Fibroblast of lung (primary cell): Measurements from ENCODE around the gene GOLPH3L. TPM values are rescaled to one million over a fixed set of nuclear protein-coding genes. Genes with fewer than 3 reads are reported as not detected.

Source experiments
- DNase-seq, 2 donors: peaks; one replicate each; pipeline versions ENCODE4 v3.0.0 to v3.0.0-alpha.2; 2010; ENCODE audit warnings: low read depth in 2 of 2
- H2AFZ ChIP-seq: 2 replicates; pipeline ENCODE4 v1.5.1; 2012; ENCODE audit warnings: low read length, control low read depth, inconsistent platforms
- H3K27ac ChIP-seq: 2 replicates; pipeline ENCODE4 v1.5.1; 2011; ENCODE audit warnings: low read length, control low read depth; ENCODE audit not compliant: insufficient read depth
- H3K27me3 ChIP-seq: 2 replicates; pipeline ENCODE4 v1.5.1; 2011; ENCODE audit warnings: mild to moderate bottlenecking, low read length; ENCODE audit not compliant: control insufficient read depth, insufficient read depth
- H3K36me3 ChIP-seq: 2 replicates; pipeline ENCODE4 v1.5.1; 2011; ENCODE audit warnings: low read length; ENCODE audit not compliant: control insufficient read depth, insufficient read depth
- H3K4me1 ChIP-seq: 2 replicates; pipeline ENCODE4 v1.5.1; 2011; ENCODE audit warnings: low read length; ENCODE audit not compliant: control insufficient read depth, insufficient read depth; ENCODE audit errors: extremely low read depth
- H3K4me2 ChIP-seq: 2 replicates; pipeline ENCODE4 v1.5.1; 2011; ENCODE audit warnings: low read length, control low read depth; ENCODE audit not compliant: insufficient read depth; ENCODE audit errors: extremely low read depth
- H3K4me3 ChIP-seq, 4 experiments: fragments of 200-600 bp in 1 of 4; sonication (generic) in 1 of 4; replicated peaks in 1 of 4; 2 replicates each; pipeline ENCODE4 v1.5.1; 2011 to 2016; ENCODE audit warnings: low read length in 4 of 4, low read depth in 3 of 4, mild to moderate bottlenecking in 3 of 4, control low read depth in 2 of 4, inconsistent platforms in 1 of 4, mixed read lengths in 1 of 4; ENCODE audit not compliant: insufficient read depth in 1 of 4; ENCODE audit errors: control extremely low read depth in 1 of 4
- H3K79me2 ChIP-seq: 2 replicates; pipeline ENCODE4 v1.5.1; 2012; ENCODE audit warnings: mild to moderate bottlenecking, low read length, inconsistent platforms; ENCODE audit not compliant: control insufficient read depth, insufficient read depth
- H3K9ac ChIP-seq: 2 replicates; pipeline ENCODE4 v1.5.1; 2011; ENCODE audit warnings: mild to moderate bottlenecking, low read length, control low read depth; ENCODE audit not compliant: insufficient read depth
- H3K9me3 ChIP-seq: 2 replicates; pipeline ENCODE4 v1.5.1; 2012; ENCODE audit warnings: low read depth, low read length; ENCODE audit not compliant: control insufficient read depth, insufficient read depth
- H4K20me1 ChIP-seq: 2 replicates; pipeline ENCODE4 v1.5.1; 2011; ENCODE audit warnings: low read length; ENCODE audit not compliant: control insufficient read depth, insufficient read depth; ENCODE audit errors: extremely low read depth
- CTCF ChIP-seq, 2 donors: IDR thresholded peaks in 1 of 2; conservative IDR thresholded peaks in 1 of 2; 1 replicate in 1 of 2; 2 replicates in 1 of 2; pipeline ENCODE4 v1.5.1; 2011 to 2012; ENCODE audit warnings: low read length in 2 of 2, control low read depth in 1 of 2, inconsistent platforms in 1 of 2, low read depth in 1 of 2, mild to moderate bottlenecking in 1 of 2
- EZH2 ChIP-seq: IDR thresholded peaks from 2 replicates; pipeline ENCODE4 v1.5.1; 2012; ENCODE audit warnings: low read length, control low read depth, mild to moderate bottlenecking; ENCODE audit errors: missing control alignments
- polyA plus RNA-seq, 2 donors: library from polyadenylated mRNA; depleted of rRNA in 1 of 2; stranded (reverse) in 1 of 2; unstranded in 1 of 2; fragments of >200 nt; gene quantifications; 2 replicates each; pipeline ENCODE4 v1.2.1, GENCODE V29; 2011 to 2012; ENCODE audit warnings: missing spikeins in 1 of 2
- total RNA-seq: library from RNA; depleted of rRNA; stranded (reverse); fragments of >200 nt; gene quantifications from 2 replicates; pipeline ENCODE4 v1.2.1, GENCODE V29; 2014

GOLPH3L gene
- total and polyA plus RNA-seq, 2 donors (not counting 1 experiment from before 2014, with no cell fraction given) = 11.1 to 28.7 TPM

- Histone ChIP-seq H3K36me3 (no peaks in the 10 kb centered on the region), H3K4me1 (no peaks in the 10 kb centered on the region), H3K27ac (peak overlapping the region; percentile 56), H3K9me3 (no peaks in the 10 kb centered on the region), H3K4me2 (peak overlapping the region; percentile 93), H3K27me3 (no peaks in the 10 kb centered on the region), H3K79me2 (peaks cover 4% of the 10 kb centered on the region), H2AFZ (peak overlapping the region; percentile 70), H4K20me1 (no peaks in the 10 kb centered on the region), H3K9ac (peak overlapping the region; percentile 29), H3K4me3 (peak overlapping the region; percentile 64 to 88 (median 80))
- TF ChIP-seq EZH2 (no peak), CTCF (conservative IDR thresholded peaks at IDR 0.05 in 1 of 2, IDR thresholded peaks at IDR 0.05 in 1 of 2; ENCODE audit: low read depth in 1 of 2, low read length in 2 of 2) (no peak)
- peak in 1 of 2 donors; percentile 5 for DNase-seq
These were observed 364 bp downstream of the GOLPH3L start for GRCh38 chr1:150696590-150696989.

GRCh38 chr1:150696162-150696561 is 792 bp downstream of the GOLPH3L start:
- no peaks in the 10 kb centered on the region for H3K9me3 ChIP-seq

GRCh38 chr1:150695561-150695960 is 1.4 kb downstream of the GOLPH3L start:
- Histone ChIP-seq H3K36me3 (peaks cover under 1% of the 10 kb centered on the region), H3K4me1 (no peaks in the 10 kb centered on the region), H3K9ac (no peak overlapping the region), H4K20me1 (no peaks in the 10 kb centered on the region), H3K4me3 (peak overlapping the region in 1 of 4 experiments; percentile 13), H3K27me3 (no peaks in the 10 kb centered on the region), H3K4me2 (no peak overlapping the region), H2AFZ (no peak overlapping the region), H3K27ac (no peak overlapping the region), H3K79me2 (peaks cover 4% of the 10 kb centered on the region), H3K9me3 (no peaks in the 10 kb centered on the region)
- peak in 1 of 2 donors; percentile 5 for DNase-seq
- no peak for TF ChIP-seq CTCF (conservative IDR thresholded peaks at IDR 0.05 in 1 of 2, IDR thresholded peaks at IDR 0.05 in 1 of 2; ENCODE audit: low read depth in 1 of 2, low read length in 2 of 2)
- TF ChIP-seq EZH2 = no peak

More at GRCh38 chr1:150696162-150696561, 792 bp downstream of the GOLPH3L start:
- Histone ChIP-seq H3K79me2 (peaks cover 4% of the 10 kb centered on the region), H4K20me1 (no peaks in the 10 kb centered on the region), H3K9ac (no peak overlapping the region), H3K4me2 (peak overlapping the region; percentile 93), H3K4me3 (peak overlapping the region; percentile 64 to 88 (median 80)), H2AFZ (no peak overlapping the region), H3K27ac (no peak overlapping the region), H3K27me3 (no peaks in the 10 kb centered on the region), H3K4me1 (no peaks in the 10 kb centered on the region), H3K36me3 (no peaks in the 10 kb centered on the region)
- no peak for TF ChIP-seq EZH2
- no peak for TF ChIP-seq CTCF (conservative IDR thresholded peaks at IDR 0.05 in 1 of 2, IDR thresholded peaks at IDR 0.05 in 1 of 2; ENCODE audit: low read depth in 1 of 2, low read length in 2 of 2)
- DNase-seq = no peak
